Right hindlimb (tissue), 1 donor: Measurements from ENCODE around the gene NEMP2.

Experiments used
- DNase-seq: peaks from one replicate; pipeline ENCODE4 v3.0.0-alpha.2; 2018

Gene NEMP2

GRCh38 chr2:190553254-190553653, 18.7 kb upstream of the NEMP2 start:
- no peak for DNase-seq

GRCh38 chr2:190551928-190552327, 17.4 kb upstream of the NEMP2 start:
- no peak for DNase-seq

- no peak for DNase-seq
These were observed 15.6 kb upstream of the NEMP2 start for GRCh38 chr2:190550137-190550536.

- DNase-seq, result no peak
These were observed 13.4 kb upstream of the NEMP2 start for GRCh38 chr2:190547886-190548285.

- no peak for DNase-seq
These were observed 12.2 kb upstream of the NEMP2 start for GRCh38 chr2:190546734-190547133.

- DNase-seq, result no peak
These were observed 11.2 kb upstream of the NEMP2 start for GRCh38 chr2:190545555-190546385.

GRCh38 chr2:190545093-190545492, 10.6 kb upstream of the NEMP2 start:
- no peak for DNase-seq

- no peak for DNase-seq
These were observed 5.5 kb upstream of the NEMP2 start for GRCh38 chr2:190540048-190540447.

GRCh38 chr2:190538201-190538600, 3.7 kb upstream of the NEMP2 start:
- DNase-seq, result no peak

- no peak for DNase-seq
These were observed 3.2 kb upstream of the NEMP2 start for GRCh38 chr2:190537765-190538164.

- DNase-seq, result no peak
These were observed 1.1 kb upstream of the NEMP2 start for GRCh38 chr2:190535586-190535985.

GRCh38 chr2:190535121-190535439, 558 bp upstream of the NEMP2 start:
- DNase-seq, result no peak

- no peak for DNase-seq
These were observed 583 bp downstream of the NEMP2 start for GRCh38 chr2:190533968-190534309.

GRCh38 chr2:190533175-190533967, 1.2 kb downstream of the NEMP2 start:
- no peak for DNase-seq

- peak; percentile 26 for DNase-seq
These were observed 1.9 kb downstream of the NEMP2 start for GRCh38 chr2:190532581-190532980.

GRCh38 chr2:190530248-190530900, 4.1 kb downstream of the NEMP2 start:
- no peak for DNase-seq

GRCh38 chr2:190529486-190530247, 4.9 kb downstream of the NEMP2 start:
- no peak for DNase-seq

- DNase-seq, result no peak
These were observed 6.0 kb downstream of the NEMP2 start for GRCh38 chr2:190528521-190529001.

- DNase-seq, result no peak
These were observed 6.6 kb downstream of the NEMP2 start for GRCh38 chr2:190527918-190528317.

- no peak for DNase-seq
These were observed 7.3 kb downstream of the NEMP2 start for GRCh38 chr2:190527214-190527613.

GRCh38 chr2:190526105-190526750, 8.3 kb downstream of the NEMP2 start:
- no peak for DNase-seq

GRCh38 chr2:190524928-190525327, 9.6 kb downstream of the NEMP2 start:
- DNase-seq, result no peak
